HepG2 (cell line): ENCODE data around the gene HPRT1.

Source experiments
- FOXM1 ChIP-seq: sonication (generic); formaldehyde crosslinking; IDR thresholded peaks from 2 replicates; pipeline ENCODE4 v1.5.0; 2020; ENCODE audit warnings: missing genetic modification reagents
- FOXP1 ChIP-seq, 2 experiments: fragments of 450-650 bp in 1 of 2; IDR thresholded peaks; 2 replicates each; pipeline ENCODE4 v1.6.1; 2017 to 2018; ENCODE audit warnings: antibody characterized with exemption in 1 of 2
- KAT7 ChIP-seq: IDR thresholded peaks from 2 replicates; pipeline ENCODE4 v1.6.1; 2018; ENCODE audit warnings: borderline replicate concordance, missing compliant biosample characterization
- POGZ ChIP-seq: sonication (generic); formaldehyde crosslinking; IDR thresholded peaks from 2 replicates; pipeline ENCODE4 v1.4.0; 2020; ENCODE audit warnings: mild to moderate bottlenecking, missing genetic modification reagents

DNA sequence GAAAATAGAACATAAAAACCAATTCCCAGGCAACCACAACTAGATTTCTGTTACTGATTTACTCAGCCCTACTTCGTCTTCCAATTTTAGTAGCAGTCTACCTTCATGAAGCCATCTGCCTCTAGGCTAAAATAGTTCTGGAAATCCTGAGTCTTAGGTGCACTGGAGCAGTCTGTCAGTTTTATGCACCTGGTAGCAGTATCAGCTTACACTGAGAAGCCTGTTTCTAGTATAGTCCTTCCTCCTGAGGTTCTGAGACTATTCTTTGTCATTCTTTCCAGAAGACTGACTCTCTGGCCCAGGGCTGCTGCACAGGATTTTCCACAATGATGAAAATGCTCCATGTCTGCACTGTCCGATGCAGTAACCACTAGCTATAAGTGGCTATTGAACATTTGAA lies 16.9 kb upstream of the HPRT1 start:
- TF ChIP-seq KAT7 (no peak), POGZ (CRISPR knock-in tag) (no peak), FOXM1 (CRISPR knock-in tag) (no peak), FOXP1 (IDR thresholded peaks at IDR 0.05) (no peak), FOXP1 (CRISPR knock-in tag; IDR thresholded peaks at IDR 0.05) (no peak)
